Erythroblast (primary cell): ENCODE measurements around the gene CCNT1.

Experiments
- GATA1 ChIP-seq: IDR thresholded peaks from 2 replicates; pipeline ENCODE4 v1.6.1; 2011; ENCODE audit warnings: low read depth, mild to moderate bottlenecking, control low read depth, low read length, moderate library complexity
- POLR2A ChIP-seq: IDR thresholded peaks from 2 replicates; pipeline ENCODE4 v1.6.1; 2011; ENCODE audit warnings: mild to moderate bottlenecking, low read length

DNA sequence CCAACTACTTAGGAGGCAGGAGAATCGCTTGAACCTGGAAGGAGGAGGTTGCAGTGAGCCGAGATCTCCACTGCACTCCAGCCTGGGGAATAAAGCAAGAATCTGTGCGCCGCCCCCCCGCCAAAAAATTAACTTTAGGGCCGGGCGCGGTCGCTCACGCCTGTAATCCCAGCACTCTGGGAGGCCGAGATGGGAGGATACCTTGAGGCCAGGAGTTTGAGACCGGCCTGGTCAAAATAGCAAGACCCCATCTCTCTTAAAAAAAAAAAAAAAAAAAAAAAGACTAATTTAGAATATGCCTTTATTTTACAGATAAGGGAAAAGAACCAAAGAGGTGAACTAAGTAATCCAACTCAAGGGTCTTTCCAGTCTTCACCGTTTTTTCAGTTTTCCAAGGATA is 35.6 kb downstream of the CCNT1 start:
- TF ChIP-seq POLR2A (no peak), GATA1 (no peak)
